Measurements from ENCODE around the gene MYO1G. TPM values are rescaled to one million over a fixed set of nuclear protein-coding genes. Genes with fewer than 3 reads are reported as not detected.

Gene MYO1G
- total and polyA plus RNA-seq, 2 donors from 2014 or later = 0.60 to 14.3 TPM

DNA sequence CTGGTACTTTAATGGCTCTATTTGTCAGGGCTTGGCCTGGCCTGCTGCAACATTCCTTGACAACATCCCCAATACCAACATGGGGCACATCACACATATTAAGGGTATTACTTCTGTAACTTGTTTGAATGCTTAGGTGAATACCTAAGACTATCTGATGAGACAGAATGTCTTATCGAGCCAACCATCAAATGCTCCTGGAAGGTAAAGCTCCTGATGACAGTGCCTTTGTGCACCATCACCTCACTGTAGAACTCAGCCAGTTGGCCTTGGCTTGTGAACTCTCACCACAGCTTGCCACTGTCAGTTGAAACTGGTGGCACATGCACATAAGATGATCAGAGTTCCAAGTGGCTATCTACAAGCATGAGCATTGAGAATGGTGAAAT, 3.7 kb upstream of the MYO1G start:
- intact Hi-C loops (cut with DNase I) = no loop called here
- FAIRE-seq (no peak), DNase-seq (no peak)
- Histone ChIP-seq H3K9ac (ENCODE audit: low read length in 3 of 3) (no peak overlapping the region), H3K4me3 (ENCODE audit: low read length in 3 of 3) (no peak overlapping the region), H3K36me3 (ENCODE audit: control insufficient read depth in 2 of 3, insufficient read depth in 3 of 3, low read length in 3 of 3) (peaks cover 3 to 32% (median 11%) of the 10 kb centered on the region in 3 donors), H3K9me3 (ENCODE audit: control insufficient read depth in 2 of 3, insufficient read depth in 1 of 3, low read length in 3 of 3) (no peaks in the 10 kb centered on the region), H3K27ac (ENCODE audit: low read depth in 2 of 2, low read length in 2 of 2) (no peak overlapping the region), H3K27me3 (ENCODE audit: control insufficient read depth, insufficient read depth, low read length) (no peaks in the 10 kb centered on the region), H3K4me1 (ENCODE audit: control insufficient read depth in 2 of 3, insufficient read depth in 2 of 3, low read depth in 1 of 3, low read length in 3 of 3) (peaks cover 0 to 15% (median 7%) of the 10 kb centered on the region in 3 donors)
- TF ChIP-seq CTCF (IDR thresholded peaks at IDR 0.05; ENCODE audit: borderline replicate concordance, extremely low read depth, insufficient read depth) = no peak

DNA sequence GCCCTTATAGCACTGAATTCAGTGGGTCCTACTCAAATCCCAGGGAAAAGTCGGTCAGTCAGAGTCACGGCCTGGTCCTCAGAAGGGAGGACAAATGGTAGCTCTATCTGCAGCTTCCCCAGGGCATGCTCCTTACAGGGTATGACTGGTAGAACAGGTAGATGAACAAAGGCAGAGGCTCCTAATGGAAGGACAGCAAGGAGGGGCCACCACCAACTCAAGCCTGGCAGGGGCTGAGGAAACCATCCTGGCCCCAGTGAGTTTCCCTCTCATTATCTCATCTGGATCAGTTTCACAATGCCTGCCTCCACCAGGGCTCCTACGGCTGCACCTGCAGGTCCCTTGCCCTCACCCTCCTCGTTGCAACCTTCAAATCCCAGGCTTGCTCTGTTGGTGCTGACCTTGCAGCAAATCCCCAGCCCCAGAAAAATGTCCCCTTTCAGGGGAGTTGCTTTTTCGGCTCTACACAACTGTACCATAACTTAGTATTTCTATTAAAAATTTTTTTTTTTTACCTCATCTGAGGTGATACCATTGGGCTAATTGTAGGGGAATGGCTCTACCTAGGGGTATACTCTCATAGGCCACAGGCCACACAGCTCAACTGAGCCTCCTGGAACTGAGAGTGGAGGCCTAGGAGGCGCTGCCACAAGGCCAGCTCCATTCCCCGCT, 2.4 kb upstream of the MYO1G start:
- Histone ChIP-seq H3K27me3 (ENCODE audit: control insufficient read depth, insufficient read depth, low read length) (no peaks in the 10 kb centered on the region), H3K9me3 (ENCODE audit: control insufficient read depth in 2 of 3, insufficient read depth in 1 of 3, low read length in 3 of 3) (no peaks in the 10 kb centered on the region), H3K4me3 (ENCODE audit: low read length in 3 of 3) (no peak overlapping the region), H3K4me1 (ENCODE audit: control insufficient read depth in 2 of 3, insufficient read depth in 2 of 3, low read depth in 1 of 3, low read length in 3 of 3) (peaks cover 0 to 13% (median 3%) of the 10 kb centered on the region in 3 donors), H3K27ac (ENCODE audit: low read depth in 2 of 2, low read length in 2 of 2) (no peak overlapping the region), H3K9ac (ENCODE audit: low read length in 3 of 3) (no peak overlapping the region), H3K36me3 (ENCODE audit: control insufficient read depth in 2 of 3, insufficient read depth in 3 of 3, low read length in 3 of 3) (peaks cover 3 to 32% (median 11%) of the 10 kb centered on the region in 3 donors)
- FAIRE-seq = no peak
- DNase-seq = peak in 1 of 5 donors; percentile 58
- TF ChIP-seq CTCF (IDR thresholded peaks at IDR 0.05; ENCODE audit: borderline replicate concordance, extremely low read depth, insufficient read depth) = no peak
- intact Hi-C loops (cut with DNase I) = no loop called here

GRCh38 chr7:44980393-44981034, 1.7 kb upstream of the MYO1G start:
- no peak for TF ChIP-seq CTCF (IDR thresholded peaks at IDR 0.05; ENCODE audit: borderline replicate concordance, extremely low read depth, insufficient read depth)
- Histone ChIP-seq H3K9ac (ENCODE audit: low read length in 3 of 3) (no peak overlapping the region), H3K4me3 (ENCODE audit: low read length in 3 of 3) (no peak overlapping the region), H3K9me3 (ENCODE audit: control insufficient read depth in 2 of 3, insufficient read depth in 1 of 3, low read length in 3 of 3) (no peaks in the 10 kb centered on the region), H3K27ac (ENCODE audit: low read depth in 2 of 2, low read length in 2 of 2) (peak overlapping the region in 1 of 2 donors; percentile 37), H3K4me1 (ENCODE audit: control insufficient read depth in 2 of 3, insufficient read depth in 2 of 3, low read depth in 1 of 3, low read length in 3 of 3) (peaks cover 0 to 11% (median 0%) of the 10 kb centered on the region in 3 donors), H3K36me3 (ENCODE audit: control insufficient read depth in 2 of 3, insufficient read depth in 3 of 3, low read length in 3 of 3) (peaks cover 3 to 32% (median 11%) of the 10 kb centered on the region in 3 donors), H3K27me3 (ENCODE audit: control insufficient read depth, insufficient read depth, low read length) (no peaks in the 10 kb centered on the region)
- intact Hi-C loops (cut with DNase I) = no loop called here
- no peak for FAIRE-seq
- DNase-seq = peak in 1 of 5 donors; percentile 70
